NCI-H345 treated with DMSO at 0.1 percent for 48 hours (cell line): ENCODE results near the gene RIMS3.
"Not testable (repeated sequence)": the region's sequence is repeated elsewhere in the genome, so short reads cannot be mapped to it uniquely, and the experiment has no call there.

Experiments used
- DNase-seq: peaks from one replicate; lab custom pipeline; 2025; ENCODE audit not compliant: unreplicated experiment; lab: John Stamatoyannopoulos, UW

RIMS3 gene

GRCh38 chr1:40665335-40666171 lies at the start of gene RIMS3:
TSS of gene RIMS3 (minus strand) at chr1:40665682. CDS start at chr1:40641925, 23,757 bp downstream.
- peak; percentile 49 for DNase-seq

DNA sequence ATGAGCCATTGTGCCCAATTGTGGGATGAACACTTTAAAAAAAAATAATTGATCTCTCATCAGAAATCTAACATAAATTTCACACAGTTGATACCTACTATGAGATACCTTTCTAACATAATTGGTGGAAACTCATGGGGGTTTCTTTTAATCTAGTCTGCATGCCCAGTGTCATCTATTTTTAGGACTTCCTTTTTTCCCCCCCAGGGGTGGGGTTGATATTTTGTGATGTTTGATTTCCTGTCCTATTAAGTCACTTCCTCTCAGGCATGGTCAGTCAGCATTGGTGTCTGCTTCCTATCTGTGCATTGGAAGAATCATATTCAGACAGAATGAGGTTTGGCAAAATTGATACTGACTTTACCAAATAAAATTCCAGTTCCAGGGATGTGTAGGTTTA lies 47.5 kb upstream of the RIMS3 start:
- no peak for DNase-seq

- peak; percentile 21 for DNase-seq
Measured at GRCh38 chr1:40712405-40712944, 47.0 kb upstream of the RIMS3 start.

DNA sequence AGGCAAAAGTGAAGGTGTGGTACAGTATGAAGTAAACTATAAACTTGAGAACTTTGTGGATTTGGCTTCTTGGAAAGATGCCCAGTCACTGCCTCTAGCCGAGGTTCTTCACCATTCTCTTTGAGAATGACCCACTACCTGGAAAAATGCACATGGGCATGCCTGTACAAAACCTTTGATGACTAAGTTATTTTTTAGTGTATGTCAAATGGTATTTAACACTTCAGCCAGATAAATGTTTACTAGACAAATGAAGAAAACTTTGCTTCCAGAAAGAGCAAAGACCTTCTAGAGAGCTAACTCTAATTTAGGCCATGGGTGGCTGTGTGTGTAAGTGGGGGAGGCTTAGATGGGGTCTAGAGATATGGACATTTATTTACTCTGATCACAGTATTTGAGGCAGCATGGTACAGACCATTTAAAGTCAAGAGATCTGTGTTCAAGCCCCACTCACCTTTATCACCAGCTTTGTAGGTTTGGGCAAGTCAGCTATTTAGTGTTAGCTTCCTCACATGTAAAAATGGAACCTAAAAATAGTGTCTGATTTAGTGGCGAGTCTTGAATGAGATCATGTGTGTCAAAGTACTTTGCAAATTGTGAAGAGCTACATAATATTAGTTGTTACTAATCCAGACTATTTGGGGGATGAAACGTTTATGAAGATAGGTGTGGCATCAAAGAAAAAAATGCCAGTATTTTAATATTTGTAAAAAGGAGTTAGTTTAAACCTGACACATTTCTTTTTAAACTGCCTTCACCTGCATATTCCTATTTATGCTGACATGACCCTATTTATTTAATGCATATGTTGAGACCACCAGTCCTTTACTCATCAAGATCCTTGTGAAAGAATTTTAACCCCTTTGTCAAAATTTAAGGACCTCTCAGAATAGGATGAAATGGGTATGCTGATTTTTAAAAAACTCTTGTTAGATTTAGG lies 46.3 kb upstream of the RIMS3 start:
- no peak for DNase-seq

- no peak for DNase-seq
Measured at GRCh38 chr1:40710581-40711315, 45.3 kb upstream of the RIMS3 start.

DNA sequence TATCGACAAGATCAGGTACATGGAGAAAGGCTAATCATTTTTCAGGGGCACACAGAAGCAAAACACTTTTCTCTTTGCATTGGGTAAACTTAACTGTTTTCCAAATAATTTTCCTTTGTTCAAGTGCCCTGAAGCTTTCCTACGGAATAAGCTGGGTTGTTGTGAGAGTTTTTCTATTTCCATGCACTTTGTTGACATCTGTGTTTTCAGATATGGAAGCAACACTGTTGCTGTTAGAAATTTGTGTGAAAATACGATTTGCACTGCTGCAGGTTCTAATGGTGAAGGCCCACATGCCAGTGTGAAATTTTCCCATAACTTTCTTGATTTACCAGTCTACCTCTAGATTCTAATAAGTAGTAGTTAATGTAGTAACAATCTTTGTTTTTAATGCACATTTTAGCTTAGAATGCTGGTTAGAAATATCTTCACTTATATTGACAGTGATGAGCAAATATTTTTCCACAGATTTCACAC lies 44.4 kb upstream of the RIMS3 start:
- DNase-seq, result no peak

DNA sequence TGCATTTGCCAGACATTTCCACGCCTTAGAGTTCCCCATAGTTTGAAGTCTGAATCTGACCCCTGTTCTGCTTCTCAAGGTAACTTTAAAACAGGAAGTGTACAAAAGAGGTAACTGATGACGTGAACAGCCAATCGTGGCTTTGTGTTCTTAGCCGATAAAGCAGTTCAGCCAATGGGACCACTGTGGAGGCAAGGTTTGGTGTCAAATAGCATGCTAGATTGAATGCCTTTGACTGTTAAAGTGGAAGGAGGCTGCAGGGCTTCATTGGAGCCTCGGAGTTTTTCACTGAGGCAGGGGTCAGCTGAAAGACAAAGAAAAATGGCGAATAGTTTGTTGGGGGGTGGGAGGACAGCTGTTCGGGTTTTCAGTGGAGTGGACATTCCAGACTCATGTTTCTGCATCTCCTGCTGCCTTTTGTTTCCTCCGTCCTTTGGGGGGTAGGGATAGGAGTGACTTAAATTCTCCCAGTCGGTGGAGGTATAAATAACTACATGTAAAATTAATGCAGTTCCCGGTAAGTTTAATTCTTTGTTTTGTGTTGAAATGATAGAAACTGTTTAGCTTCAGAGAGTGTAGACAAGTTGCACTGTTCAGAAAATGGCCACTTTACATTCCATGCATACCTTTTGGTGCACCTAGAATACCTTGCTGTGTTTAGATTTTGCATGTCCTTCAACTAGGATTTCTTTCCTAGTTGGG lies 43.8 kb upstream of the RIMS3 start:
- DNase-seq, result no peak

- DNase-seq, result no peak
Measured at GRCh38 chr1:40708750-40709099, 43.2 kb upstream of the RIMS3 start.

GRCh38 chr1:40706626-40707025 lies 41.1 kb upstream of the RIMS3 start:
- DNase-seq, result no peak

GRCh38 chr1:40704817-40705733 lies 39.6 kb upstream of the RIMS3 start:
- no peak for DNase-seq

DNA sequence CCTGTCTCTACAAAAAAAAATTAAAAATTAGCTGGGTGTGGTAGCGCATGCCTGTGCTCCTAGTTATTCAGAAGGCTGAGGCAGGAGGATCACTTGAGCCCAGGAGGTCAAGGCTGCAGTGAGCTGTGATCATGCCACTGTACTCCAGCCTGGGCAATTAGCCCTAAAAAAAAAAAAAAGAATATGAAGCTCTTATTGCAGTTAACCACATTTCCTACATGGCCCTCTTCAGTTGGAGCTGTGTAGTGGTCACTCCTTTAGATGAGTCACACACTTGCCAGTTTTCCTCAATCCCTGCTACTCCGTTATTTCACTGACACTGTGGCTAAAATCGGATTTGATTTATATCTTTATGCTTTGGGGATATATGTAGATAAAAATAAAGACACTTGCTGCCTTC lies 37.8 kb upstream of the RIMS3 start:
- DNase-seq, result no peak

GRCh38 chr1:40702810-40703209 lies 37.3 kb upstream of the RIMS3 start:
- DNase-seq, result not testable (repeated sequence)

DNA sequence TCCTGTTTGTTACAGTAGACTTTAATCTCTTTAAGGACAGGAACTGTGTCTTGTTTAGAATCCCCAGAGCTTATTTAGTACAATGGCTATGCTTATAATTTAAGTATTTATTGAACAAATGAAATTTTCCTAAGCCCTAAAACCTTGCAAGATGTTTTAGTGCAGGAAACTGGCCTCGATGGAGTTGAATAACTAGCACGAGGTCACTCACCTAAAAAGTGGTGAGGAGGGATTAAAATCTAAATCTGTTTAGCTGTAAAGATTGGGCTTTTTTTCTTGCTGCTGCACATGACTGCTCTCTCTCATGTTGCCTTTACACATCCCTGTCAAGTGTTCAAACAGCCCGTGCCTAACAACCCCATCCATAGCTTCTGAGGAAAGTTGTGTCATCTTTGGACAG lies 36.2 kb upstream of the RIMS3 start:
- no peak for DNase-seq

- no peak for DNase-seq
Measured at GRCh38 chr1:40699787-40700186, 34.3 kb upstream of the RIMS3 start.

DNA sequence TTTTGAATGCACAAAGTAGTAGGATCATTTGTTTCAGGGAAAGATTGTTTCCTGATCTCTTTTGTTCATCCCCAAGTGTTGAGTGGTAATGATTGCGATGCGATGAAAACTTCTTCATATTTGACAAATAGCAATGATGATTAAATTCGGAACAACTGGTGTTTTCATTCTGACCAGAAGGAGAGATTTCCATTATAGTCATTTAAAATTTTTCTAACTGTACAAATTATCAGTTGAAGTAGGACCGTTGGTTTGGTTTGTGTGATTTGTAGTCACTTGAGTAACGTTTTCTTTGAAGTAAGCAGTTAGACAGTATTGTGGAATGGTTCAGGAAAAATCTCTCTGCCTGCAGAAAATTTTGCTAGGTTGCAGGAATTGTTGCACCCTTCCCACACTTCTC lies 32.0 kb upstream of the RIMS3 start:
- no peak for DNase-seq

GRCh38 chr1:40696294-40696693 lies 30.8 kb upstream of the RIMS3 start:
- no peak for DNase-seq

GRCh38 chr1:40694353-40694874 lies 28.9 kb upstream of the RIMS3 start:
- no peak for DNase-seq

DNA sequence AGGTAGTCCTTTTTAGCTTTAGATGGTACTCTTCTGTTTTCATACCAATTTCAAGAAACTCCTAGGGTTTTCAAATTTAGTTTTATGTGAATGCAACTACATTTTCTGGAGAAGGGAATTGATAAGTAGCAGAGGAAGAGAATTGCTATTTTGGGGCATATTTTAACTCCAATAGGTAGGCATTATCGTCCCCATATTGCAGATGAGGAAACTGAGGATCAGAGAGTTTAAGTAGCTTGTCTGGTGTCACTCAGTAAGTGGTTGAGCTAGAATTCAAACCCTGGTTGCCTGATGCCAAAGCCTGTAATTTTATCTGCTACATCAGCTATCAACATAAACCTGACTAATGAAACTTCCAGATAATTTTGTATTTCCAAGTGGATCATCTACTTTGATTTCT lies 27.9 kb upstream of the RIMS3 start:
- DNase-seq, result no peak

DNA sequence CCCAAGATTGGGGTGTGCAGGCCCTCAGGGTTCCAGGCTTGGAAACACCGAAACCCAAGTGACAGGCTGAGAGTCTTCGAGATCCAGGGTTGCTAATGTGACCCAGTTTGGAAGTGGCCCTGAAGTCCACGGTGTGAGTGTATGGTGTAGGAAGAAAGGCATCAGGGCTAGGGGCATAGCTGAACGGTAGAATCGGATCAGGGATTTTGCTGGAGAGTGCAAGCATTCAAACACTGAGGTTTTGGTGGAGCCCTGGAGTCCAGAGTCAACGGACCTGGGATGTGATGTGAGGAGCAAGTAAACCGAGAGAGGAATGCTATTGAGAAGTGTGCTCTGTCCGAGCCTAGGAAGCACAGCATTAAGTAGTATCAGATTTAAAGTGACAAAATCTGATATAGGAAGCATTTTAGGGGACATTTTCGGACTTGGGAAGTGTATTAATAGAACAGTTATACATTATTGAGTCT lies 27.0 kb upstream of the RIMS3 start:
- no peak for DNase-seq
